NT2/D1 (cell line): ENCODE data around the gene PRRT1.
"Not testable (repeated sequence)": the region's sequence is repeated elsewhere in the genome, so short reads cannot be mapped to it uniquely, and the experiment has no call there.

ENCODE experiments used
- DNase-seq: peaks from one replicate; pipeline ENCODE4 v3.0.0-alpha.2; 2011; ENCODE audit warnings: low read depth, low spot score
- H3K27me3 ChIP-seq: 2 replicates; pipeline ENCODE4 v1.6.0; 2011; ENCODE audit warnings: mild to moderate bottlenecking; ENCODE audit not compliant: insufficient read length, insufficient read depth
- H3K36me3 ChIP-seq: 2 replicates; pipeline ENCODE4 v1.6.1; 2011; ENCODE audit warnings: mild to moderate bottlenecking, low read length, mixed read lengths; ENCODE audit not compliant: insufficient read depth, insufficient read length
- H3K4me1 ChIP-seq: 2 replicates; pipeline ENCODE4 v1.5.1; 2011; ENCODE audit not compliant: insufficient read depth, insufficient read length
- H3K4me3 ChIP-seq: 2 replicates; pipeline ENCODE4 v1.5.1; 2011; ENCODE audit warnings: low read depth; ENCODE audit not compliant: insufficient read length
- H3K9ac ChIP-seq: 2 replicates; pipeline ENCODE4 v1.6.0; 2011; ENCODE audit warnings: low read depth; ENCODE audit not compliant: insufficient read length
- H3K9me3 ChIP-seq: 2 replicates; pipeline ENCODE4 v1.5.1; 2011; ENCODE audit warnings: mild to moderate bottlenecking, low read length; ENCODE audit not compliant: insufficient read depth
- SUZ12 ChIP-seq: IDR thresholded peaks from 2 replicates; pipeline ENCODE4 v1.6.1; 2011; ENCODE audit not compliant: insufficient read length, insufficient read depth; ENCODE audit errors: extremely low read depth
- YY1 ChIP-seq: IDR thresholded peaks from 2 replicates; pipeline ENCODE4 v1.6.1; 2011; ENCODE audit not compliant: insufficient read length, insufficient read depth
- ZNF274 ChIP-seq: IDR thresholded peaks from 2 replicates; pipeline ENCODE4 v1.6.1; 2011; ENCODE audit warnings: mild to moderate bottlenecking, low read depth, low read length

Gene PRRT1

GRCh38 chr6:32195652-32195901 is 43.8 kb upstream of the PRRT1 start:
- no peak overlapping the region for H3K9ac ChIP-seq
- no peaks in the 10 kb centered on the region for H3K27me3 ChIP-seq
- no peaks in the 10 kb centered on the region for H3K9me3 ChIP-seq
- H3K36me3 ChIP-seq: no peaks in the 10 kb centered on the region
- DNase-seq: peak; percentile 96
- peaks cover 19% of the 10 kb centered on the region for H3K4me1 ChIP-seq
- peak overlapping the region; percentile 89 for H3K4me3 ChIP-seq
- TF ChIP-seq ZNF274 (no peak), YY1 (no peak), SUZ12 (no peak)

- peak overlapping the region; percentile 52 for H3K9ac ChIP-seq
- H3K4me1 ChIP-seq: peaks cover 19% of the 10 kb centered on the region
- H3K36me3 ChIP-seq: no peaks in the 10 kb centered on the region
- DNase-seq: no peak
- H3K27me3 ChIP-seq: no peaks in the 10 kb centered on the region
- no peaks in the 10 kb centered on the region for H3K9me3 ChIP-seq
- peak overlapping the region; percentile 34 for H3K4me3 ChIP-seq
- TF ChIP-seq SUZ12: no peak
- no peak for TF ChIP-seq ZNF274
- TF ChIP-seq YY1: no peak
Measured at GRCh38 chr6:32194825-32195651, 43.3 kb upstream of the PRRT1 start.

DNA sequence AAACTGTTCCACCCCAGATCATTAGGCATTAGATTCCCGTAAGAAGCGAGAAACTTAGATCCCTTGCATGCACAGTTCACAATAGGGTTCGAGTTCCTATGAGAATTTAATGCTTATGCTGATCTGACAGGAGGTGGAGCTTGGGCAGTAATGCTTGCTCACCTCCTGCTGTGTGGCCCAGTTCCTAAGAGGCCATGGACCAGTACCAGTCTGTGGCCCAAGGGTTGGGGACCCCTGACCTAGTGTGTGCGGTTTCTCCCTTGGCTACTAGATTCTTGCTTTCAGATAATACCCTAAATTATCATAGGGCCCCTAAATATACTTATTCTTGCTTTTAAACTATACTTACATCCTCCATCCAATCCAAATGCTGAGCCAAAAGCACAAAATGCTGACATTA is 42.6 kb upstream of the PRRT1 start:
- H3K4me1 ChIP-seq: peaks cover 19% of the 10 kb centered on the region
- no peaks in the 10 kb centered on the region for H3K36me3 ChIP-seq
- H3K9me3 ChIP-seq: no peaks in the 10 kb centered on the region
- TF ChIP-seq ZNF274: no peak
- no peak for TF ChIP-seq SUZ12
- TF ChIP-seq YY1: no peak
- no peak overlapping the region for H3K9ac ChIP-seq
- H3K27me3 ChIP-seq: no peaks in the 10 kb centered on the region
- H3K4me3 ChIP-seq: no peak overlapping the region
- DNase-seq: no peak

DNA sequence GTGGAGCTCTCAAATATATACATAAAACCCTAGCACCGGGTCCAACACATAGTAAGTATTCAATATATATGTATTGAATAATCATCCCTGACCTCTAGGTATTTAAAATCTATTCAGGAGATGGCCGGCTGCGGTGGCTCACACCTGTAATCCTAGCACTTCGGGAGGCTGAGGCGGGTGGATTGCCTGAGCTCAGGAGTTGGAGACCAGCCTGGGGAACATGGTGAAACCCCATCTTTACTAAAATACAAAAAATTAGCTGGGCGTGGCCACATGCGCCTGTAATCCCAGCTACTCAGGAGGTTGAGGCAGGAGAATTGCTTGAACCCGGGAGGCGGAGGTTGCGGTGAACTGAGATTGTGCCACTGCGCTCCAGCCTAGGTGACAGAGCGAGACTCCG is 41.4 kb upstream of the PRRT1 start:
- H3K4me1 ChIP-seq: peaks cover 17% of the 10 kb centered on the region
- H3K4me3 ChIP-seq: peak overlapping the region; percentile 22

GRCh38 chr6:32192608-32193039 is 40.9 kb upstream of the PRRT1 start, which contains the start of gene GPSM3:
Gene GPSM3, minus strand, starts transcription at chr6:32192643. Its CDS starts 130 bp downstream, at chr6:32192513.
- Histone ChIP-seq H3K4me3 (peak within 1 kb of the TSS; percentile 22), H3K4me1 (peaks cover 17% of the 10 kb centered on the region), H3K9ac (no peak within 1 kb of the TSS), H3K27me3 (no peaks in the 10 kb centered on the region), H3K36me3 (peaks cover 5% of the 10 kb centered on the region), H3K9me3 (no peaks in the 10 kb centered on the region)
- DNase-seq: no peak
- TF ChIP-seq YY1: no peak
- no peak for TF ChIP-seq SUZ12
- TF ChIP-seq ZNF274: no peak

More for the DNA sequence above, 41.4 kb upstream of the PRRT1 start:
- H3K27me3 ChIP-seq, H3K36me3 ChIP-seq, DNase-seq, H3K9me3 ChIP-seq, H3K9ac ChIP-seq: not testable (repeated sequence)

GRCh38 chr6:32191696-32192607 is 40.2 kb upstream of the PRRT1 start:
- TF ChIP-seq YY1: no peak
- TF ChIP-seq ZNF274: no peak
- TF ChIP-seq SUZ12: no peak
- no peak for DNase-seq
- H3K36me3 ChIP-seq: peaks cover 12% of the 10 kb centered on the region
- H3K9ac ChIP-seq: no peak overlapping the region
- no peak overlapping the region for H3K4me3 ChIP-seq
- peaks cover 13% of the 10 kb centered on the region for H3K4me1 ChIP-seq
- no peaks in the 10 kb centered on the region for H3K9me3 ChIP-seq
- no peaks in the 10 kb centered on the region for H3K27me3 ChIP-seq

DNA sequence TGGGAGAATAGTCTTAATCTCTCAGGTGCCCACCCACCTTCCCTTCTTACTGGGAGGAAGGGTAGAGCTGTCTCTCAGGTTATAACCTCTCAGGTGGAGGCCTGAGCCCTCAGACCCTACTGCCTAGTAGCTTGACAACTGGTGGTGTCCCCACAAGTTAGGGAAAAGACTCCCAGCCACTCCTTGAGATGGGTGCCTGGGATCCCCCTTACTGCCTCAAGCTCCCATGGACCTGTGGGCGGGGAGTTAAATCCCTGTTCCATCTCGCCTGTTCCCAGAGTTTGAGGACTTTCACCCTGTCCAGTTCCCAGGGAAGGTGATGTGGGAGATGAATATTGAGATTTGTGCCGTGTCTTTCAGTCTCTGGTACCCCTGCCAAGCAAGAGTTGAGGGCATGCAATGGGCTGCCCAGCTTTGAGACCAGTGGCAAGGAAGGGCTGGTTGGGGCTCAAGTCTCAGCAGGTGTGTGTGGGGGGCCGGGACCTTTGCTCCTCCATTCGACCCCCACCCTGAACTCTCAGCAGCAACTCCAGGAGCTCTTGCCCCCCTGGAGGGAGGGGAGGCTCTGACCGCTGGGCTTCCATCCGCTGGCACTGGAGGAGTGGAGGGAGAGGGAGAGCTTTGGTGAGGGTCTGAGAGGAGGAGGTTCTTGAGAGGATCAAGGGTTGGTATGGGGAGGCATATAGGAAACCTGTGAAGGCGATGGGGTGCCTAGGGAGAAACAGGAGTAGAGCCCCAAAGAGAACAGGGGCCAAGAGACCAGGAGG is 39.4 kb upstream of the PRRT1 start:
- Histone ChIP-seq H3K27me3 (no peaks in the 10 kb centered on the region), H3K36me3 (peaks cover 21% of the 10 kb centered on the region), H3K9ac (peak overlapping the region; percentile 66), H3K4me3 (peak overlapping the region; percentile 32), H3K4me1 (peaks cover 8% of the 10 kb centered on the region), H3K9me3 (no peaks in the 10 kb centered on the region)
- no peak for DNase-seq
- no peak for TF ChIP-seq ZNF274
